HCEC 1CT (cell line): ENCODE measurements around the gene LRCH4.
"Not testable (repeated sequence)": the region's sequence is repeated elsewhere in the genome, so short reads cannot be mapped to it uniquely, and the experiment has no call there.

ENCODE experiments used
- DNase-seq: peaks from one replicate; pipeline ENCODE4 v3.0.0-alpha.2; 2017

Gene LRCH4

GRCh38 chr7:100540073-100540723 is 45.7 kb downstream of the LRCH4 start:
- DNase-seq: no peak

- no peak for DNase-seq
Measured at GRCh38 chr7:100539436-100540006, 46.4 kb downstream of the LRCH4 start.

- DNase-seq: peak; percentile 100
Measured at GRCh38 chr7:100538654-100539435, 47.1 kb downstream of the LRCH4 start, which contains the start of gene AGFG2. Gene AGFG2, plus strand, starts transcription at chr7:100539203. Its CDS starts 144 bp downstream, at chr7:100539347.

GRCh38 chr7:100538348-100538653 is 47.6 kb downstream of the LRCH4 start:
- no peak for DNase-seq

- not testable (repeated sequence) for DNase-seq
Measured at GRCh38 chr7:100536695-100537094, 49.2 kb downstream of the LRCH4 start.

GRCh38 chr7:100535982-100536381 is 49.9 kb downstream of the LRCH4 start:
- not testable (repeated sequence) for DNase-seq

GRCh38 chr7:100532165-100533022 is 53.5 kb downstream of the LRCH4 start:
- DNase-seq: no peak

GRCh38 chr7:100528108-100528866 is 57.6 kb downstream of the LRCH4 start:
- not testable (repeated sequence) for DNase-seq
